ENCODE data around the gene NDUFAF8. TPM values are rescaled to one million over a fixed set of nuclear protein-coding genes. Genes with fewer than 3 reads are reported as not detected.
A peak's percentile ranks its signal among the peaks of the same experiment; 100 is the strongest.

NDUFAF8 gene
- total RNA-seq, 1 experiment from 2014 or later = 60.1 TPM

DNA sequence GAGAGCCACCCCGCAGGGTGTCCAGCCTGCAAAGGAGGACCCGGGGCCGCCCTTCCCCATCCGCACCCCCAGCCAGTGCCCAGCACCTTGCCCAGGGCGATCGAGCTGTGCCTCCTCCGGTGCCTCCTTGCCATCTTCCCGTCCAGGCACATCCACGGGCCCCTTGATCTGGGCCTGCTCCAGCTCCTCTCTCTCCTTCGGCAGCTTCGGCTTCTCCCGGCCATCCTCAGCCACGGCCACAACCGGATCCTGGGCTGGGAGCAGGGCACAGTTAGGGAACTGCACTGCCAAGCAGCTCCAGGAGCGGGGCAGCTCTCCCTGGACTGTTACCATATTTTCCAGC lies 13.8 kb downstream of the NDUFAF8 start:
- Mint-ChIP-seq H3K27me3 (ENCODE audit: low read depth) (no peaks in the 10 kb centered on the region), H3K36me3 (ENCODE audit: insufficient read depth in 1 of 3, low read depth in 3 of 3) (peaks cover 11 to 16% (median 11%) of the 10 kb centered on the region in 3 experiments), H3K4me1 (peaks cover 15 to 25% of the 10 kb centered on the region in 2 experiments), H3K27ac (peak overlapping the region in 2 of 3 experiments; percentile 19 to 81; a peak in 1 of 7 replicates), H3K9me3 (no peaks in the 10 kb centered on the region; a peak in 1 of 5 replicates), H3K4me3 (no peak overlapping the region; a peak in 1 of 5 replicates)
- Histone ChIP-seq H3K4me1 (ENCODE audit: insufficient read depth, low read length) (no peaks in the 10 kb centered on the region), H4K91ac (ENCODE audit: insufficient read length, low read depth, low read length) (no peak overlapping the region), H2BK20ac (ENCODE audit: low read depth, low read length, poor library complexity, severe bottlenecking) (no peak overlapping the region), H2AFZ (ENCODE audit: low read length) (no peak overlapping the region), H3K79me2 (ENCODE audit: insufficient read depth, low read length) (no peaks in the 10 kb centered on the region), H3K27ac (ENCODE audit: insufficient read length, low read depth, low read length) (no peak overlapping the region), H2BK5ac (ENCODE audit: insufficient read length, low read length) (no peak overlapping the region), H2BK120ac (ENCODE audit: low read depth, low read length, poor library complexity, severe bottlenecking) (no peak overlapping the region), H3K79me1 (ENCODE audit: insufficient read depth, low read depth, low read length, poor library complexity, severe bottlenecking) (no peaks in the 10 kb centered on the region), H3K9ac (ENCODE audit: extremely low read depth, insufficient read length, low read length) (no peak overlapping the region), H3K23ac (ENCODE audit: insufficient read length, low read depth, low read length) (no peak overlapping the region), H3K56ac (ENCODE audit: insufficient read length, low read depth, low read length) (no peak overlapping the region), H2BK15ac (ENCODE audit: low read depth, low read length) (no peak overlapping the region), H2BK12ac (ENCODE audit: insufficient read length, low read depth, low read length) (no peak overlapping the region), H3T11ph (ENCODE audit: low read length) (no peak overlapping the region), H4K5ac (ENCODE audit: insufficient read length, low read depth, low read length) (no peak overlapping the region), H3K9me3 (ENCODE audit: control insufficient read depth, low read depth, low read length) (no peaks in the 10 kb centered on the region), H3K4me2 (ENCODE audit: insufficient read depth, insufficient read length, low read length) (no peak overlapping the region), H3K4ac (ENCODE audit: low read depth, low read length) (no peak overlapping the region), H4K20me1 (ENCODE audit: control insufficient read depth, insufficient read depth, insufficient read length) (no peaks in the 10 kb centered on the region), H3K23me2 (ENCODE audit: insufficient read length, low read depth, low read length, poor library complexity, severe bottlenecking) (no peaks in the 10 kb centered on the region), H3K27me3 (ENCODE audit: insufficient read depth, low read length) (no peaks in the 10 kb centered on the region), H3K18ac (ENCODE audit: insufficient read length, low read depth, low read length) (no peak overlapping the region), H3K14ac (ENCODE audit: insufficient read depth, low read length) (no peak overlapping the region), H4K8ac (replicated peaks; ENCODE audit: insufficient read length, low read depth, low read length) (no peak overlapping the region), H2AK5ac (ENCODE audit: insufficient read length, low read length) (no peak overlapping the region)
- DNase-seq = no peak
- WGBS (ENCODE audit: extremely low coverage, insufficient read length, low lambda C conversion rate) = no CpG with 5 or more reads among the region's 15 CpGs
- TF ChIP-seq, protein P1, sequence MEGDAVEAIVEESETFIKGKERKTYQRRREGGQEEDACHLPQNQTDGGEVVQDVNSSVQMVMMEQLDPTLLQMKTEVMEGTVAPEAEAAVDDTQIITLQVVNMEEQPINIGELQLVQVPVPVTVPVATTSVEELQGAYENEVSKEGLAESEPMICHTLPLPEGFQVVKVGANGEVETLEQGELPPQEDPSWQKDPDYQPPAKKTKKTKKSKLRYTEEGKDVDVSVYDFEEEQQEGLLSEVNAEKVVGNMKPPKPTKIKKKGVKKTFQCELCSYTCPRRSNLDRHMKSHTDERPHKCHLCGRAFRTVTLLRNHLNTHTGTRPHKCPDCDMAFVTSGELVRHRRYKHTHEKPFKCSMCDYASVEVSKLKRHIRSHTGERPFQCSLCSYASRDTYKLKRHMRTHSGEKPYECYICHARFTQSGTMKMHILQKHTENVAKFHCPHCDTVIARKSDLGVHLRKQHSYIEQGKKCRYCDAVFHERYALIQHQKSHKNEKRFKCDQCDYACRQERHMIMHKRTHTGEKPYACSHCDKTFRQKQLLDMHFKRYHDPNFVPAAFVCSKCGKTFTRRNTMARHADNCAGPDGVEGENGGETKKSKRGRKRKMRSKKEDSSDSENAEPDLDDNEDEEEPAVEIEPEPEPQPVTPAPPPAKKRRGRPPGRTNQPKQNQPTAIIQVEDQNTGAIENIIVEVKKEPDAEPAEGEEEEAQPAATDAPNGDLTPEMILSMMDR (conservative IDR thresholded peaks at IDR 0.05) = no peak
